Inflammatory macrophage treated with lipopolysaccharide for 1 hour (primary cell): ENCODE data around the gene KL.
A peak's percentile ranks its signal among the peaks of the same experiment; 100 is the strongest.

ENCODE experiments used
- DNase-seq, 2 donors: peaks; one replicate each; pipeline ENCODE4 v3.0.0-alpha.2; 2020 to 2022

KL gene

DNA sequence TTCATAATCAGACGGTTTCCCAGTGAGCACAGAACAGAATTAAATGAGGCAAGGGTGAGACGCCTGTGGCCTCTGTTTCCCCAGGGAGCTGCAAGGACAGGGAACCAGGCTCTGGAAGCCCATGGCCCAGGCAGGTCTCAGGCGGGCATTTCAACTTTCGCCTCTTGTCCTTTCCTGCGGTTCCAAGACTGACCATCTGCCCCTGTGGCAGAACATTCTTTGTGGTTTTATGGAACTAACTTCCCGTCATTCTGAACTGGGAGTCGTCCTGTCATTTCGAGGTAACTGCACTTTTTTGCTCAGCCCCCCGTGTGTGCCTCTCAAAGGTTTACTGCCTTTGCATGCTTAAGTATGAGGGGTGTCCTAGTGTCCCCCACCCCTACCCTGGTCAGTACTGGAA is 70.9 kb downstream of the KL start:
- DNase-seq, result no peak

DNA sequence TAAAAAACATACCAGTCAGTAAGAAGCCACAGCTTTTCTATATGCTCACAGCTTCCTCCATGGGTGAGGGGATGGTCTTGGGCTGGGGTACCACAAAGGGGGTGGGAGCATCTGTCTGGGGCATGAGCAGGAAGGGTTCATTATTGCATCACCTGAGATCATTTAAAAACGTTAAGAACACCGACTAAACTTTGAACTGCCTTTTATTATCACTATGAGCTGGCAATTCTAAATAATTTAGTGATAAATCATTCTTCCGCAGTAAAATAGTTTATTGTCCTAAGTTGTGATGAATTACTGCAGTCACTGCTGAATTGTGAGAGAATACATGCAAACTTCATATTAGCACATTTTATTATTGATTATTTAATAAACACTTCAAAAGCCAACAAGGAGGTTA is 71.6 kb downstream of the KL start:
- no peak for DNase-seq

DNA sequence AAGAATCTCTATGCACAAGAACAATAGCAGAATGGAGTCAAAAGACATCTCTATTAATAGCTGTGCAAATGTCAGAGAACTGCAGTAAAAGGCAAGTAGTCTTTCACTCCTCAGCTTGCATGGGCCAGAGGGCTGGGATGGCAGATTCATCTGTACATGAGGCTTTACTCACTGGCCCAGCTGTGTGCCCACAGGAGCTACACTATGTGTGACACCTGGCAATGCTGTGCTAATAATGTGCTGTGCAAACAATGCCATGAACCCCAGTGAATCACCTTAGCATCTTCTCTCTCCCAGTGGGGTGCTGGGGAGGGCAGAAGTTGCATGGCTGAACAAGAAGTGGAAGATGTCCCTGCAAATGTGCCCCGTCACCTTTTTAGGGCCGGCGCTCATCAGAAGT is 73.1 kb downstream of the KL start:
- DNase-seq, result no peak

DNA sequence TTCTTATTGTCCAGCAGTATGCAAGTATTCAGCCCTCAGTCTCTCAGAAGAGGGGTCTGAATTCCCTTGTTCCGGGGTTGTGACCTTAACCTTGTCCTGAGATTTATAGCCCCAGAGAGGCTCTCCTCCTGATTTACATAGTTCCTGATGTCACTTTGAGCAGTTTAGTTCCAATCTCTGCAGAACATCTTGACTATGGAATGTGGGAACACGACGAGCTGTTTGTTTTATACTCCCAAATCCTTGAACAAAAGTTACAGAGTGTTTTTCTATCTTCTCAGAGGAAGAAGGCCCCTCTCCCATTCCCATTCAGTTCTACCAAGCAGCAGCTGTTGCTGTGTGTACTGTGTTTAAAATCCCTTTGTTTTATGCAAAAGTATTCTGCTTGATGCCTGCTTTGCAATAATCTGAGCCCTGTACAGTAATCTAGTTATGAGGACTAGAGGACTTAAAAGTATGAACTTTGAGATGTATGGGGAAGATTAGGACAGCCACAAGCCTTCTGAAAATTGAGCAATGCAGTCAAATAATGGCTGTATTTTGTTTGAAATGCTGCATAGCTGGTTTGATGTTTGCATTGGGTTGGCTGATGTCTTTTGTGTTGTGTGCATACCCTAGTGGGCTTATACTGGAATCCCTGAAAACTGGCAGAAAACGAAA is 74.7 kb downstream of the KL start:
- no peak for DNase-seq

DNA sequence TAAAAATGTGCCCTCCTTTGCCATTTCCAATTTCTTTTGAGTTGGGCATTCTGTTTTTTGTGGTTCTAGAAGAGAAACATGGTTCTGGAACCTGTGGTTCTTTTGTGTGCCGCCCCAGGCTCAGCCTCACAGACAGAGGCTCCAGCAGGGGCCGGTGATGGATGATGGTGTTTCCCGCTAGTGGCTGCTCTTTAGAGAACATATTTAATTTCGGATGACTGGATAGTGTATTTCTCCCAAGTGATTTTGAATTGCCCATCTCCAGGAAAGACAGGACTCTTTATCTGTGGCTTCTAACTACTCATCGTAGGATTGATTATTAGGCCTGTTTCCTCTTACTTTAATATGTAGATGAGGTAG is 75.2 kb downstream of the KL start:
- no peak for DNase-seq

DNA sequence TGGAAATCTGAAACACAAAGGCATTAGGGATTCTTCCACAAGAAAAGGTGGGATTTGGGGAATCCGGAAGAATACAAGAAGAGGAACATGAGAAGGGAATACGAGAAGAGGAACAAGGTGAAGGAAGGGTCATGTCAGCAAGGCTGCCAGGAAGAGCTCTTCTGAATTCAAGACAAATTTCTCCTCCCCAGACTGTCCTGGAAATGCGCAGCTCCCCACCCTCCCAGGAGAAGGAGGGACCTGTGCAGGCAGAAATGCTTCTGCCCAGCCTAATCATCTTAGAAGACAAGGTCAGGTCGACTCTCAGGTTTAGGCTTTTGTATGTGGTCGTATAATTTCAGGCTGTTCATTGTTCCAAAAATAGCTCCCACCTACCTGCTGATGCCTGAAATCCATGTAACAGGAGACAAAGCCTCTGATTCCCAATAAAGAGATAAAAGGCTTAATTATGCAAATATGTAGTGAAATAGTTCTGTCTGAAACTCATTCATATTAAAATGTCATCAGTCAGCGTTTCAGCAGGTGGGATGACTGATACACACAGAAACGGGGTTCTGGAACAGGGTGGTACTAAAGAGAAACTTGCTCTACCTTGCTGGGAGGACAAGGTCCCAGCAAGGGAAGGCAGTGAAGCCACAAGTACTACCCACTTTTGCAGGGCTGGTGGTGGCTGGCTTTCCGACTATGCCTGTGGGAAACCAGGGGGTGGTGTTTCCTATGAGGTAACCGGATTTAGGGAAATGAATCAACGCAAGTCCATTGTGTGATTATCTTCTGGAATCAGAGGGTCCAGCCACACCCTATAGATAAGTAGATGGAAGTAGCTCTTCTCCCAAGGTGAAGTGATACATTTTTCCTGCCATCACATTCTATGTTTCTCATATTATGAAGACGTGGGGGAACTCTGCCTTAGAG is 76.1 kb downstream of the KL start:
- no peak for DNase-seq

DNA sequence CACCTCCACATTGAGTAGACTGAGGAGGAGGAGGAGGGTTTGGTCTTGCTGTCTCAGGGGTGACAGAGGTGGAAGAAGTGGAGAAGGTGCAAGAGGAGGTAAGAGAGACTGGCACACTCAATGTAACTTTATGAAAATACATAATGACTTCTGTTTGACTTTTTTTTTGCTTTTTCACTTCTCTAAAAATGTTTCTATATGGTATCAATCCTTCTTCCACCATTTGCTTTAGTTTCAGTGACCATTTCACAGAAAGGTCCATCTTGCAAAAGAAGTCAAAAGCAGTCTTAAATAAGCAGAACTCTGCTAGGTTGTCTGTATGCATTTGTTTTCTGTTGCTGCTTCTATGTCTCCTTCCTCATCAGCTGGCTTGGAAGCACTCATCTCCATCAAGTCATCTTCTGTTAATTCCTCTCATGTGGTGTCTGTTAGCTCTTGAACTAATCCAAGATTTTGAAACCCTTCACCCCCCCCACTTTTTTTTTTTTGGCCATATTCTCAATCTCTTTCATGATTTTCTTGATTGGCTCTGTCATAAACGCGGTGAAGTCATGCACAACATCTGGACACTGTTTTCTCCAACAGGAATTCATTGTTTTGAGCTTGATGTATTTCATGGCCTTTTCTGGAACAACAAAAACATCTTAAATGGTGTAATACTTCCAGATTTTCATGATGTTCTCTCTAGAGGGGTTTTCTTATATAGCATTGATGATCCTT is 80.8 kb downstream of the KL start:
- DNase-seq, result no peak

DNA sequence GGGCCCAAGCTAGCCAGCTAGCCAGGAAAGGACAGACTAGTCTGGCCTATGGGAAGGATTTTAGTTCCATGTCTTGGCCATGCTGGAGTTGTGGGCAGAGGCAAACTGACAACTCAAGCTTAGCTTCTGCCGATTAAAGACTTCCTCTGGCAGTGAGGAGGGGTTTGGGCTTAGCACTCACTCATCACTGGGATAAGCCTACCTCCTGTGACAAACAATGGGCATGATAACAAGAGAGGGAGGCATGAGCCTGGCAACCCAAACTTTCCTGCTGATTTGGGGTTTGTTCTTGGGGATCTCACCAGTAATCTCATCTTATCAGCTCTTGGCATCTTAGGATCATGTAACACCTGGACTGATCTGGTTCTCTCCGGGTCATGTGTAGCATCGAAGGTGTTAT is 83.6 kb downstream of the KL start:
- DNase-seq, result no peak

DNA sequence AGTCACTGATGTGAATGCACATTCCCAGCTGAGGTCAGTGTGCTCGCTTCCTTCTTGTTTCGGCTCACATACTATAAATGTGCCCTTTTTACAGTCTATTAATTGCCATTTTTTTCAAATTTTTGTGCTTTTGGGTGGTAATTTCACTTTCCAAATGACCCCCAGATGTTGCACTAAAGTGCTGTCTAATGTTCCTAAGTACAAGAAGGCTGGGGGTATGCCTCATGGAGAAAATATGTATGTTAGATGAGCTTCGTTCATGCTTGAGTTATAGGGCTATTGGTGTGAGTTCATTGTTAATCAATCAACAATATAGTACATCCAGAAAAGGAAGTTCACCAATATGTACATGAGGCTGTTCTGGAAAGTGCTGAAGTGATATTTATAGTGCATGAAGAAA is 84.7 kb downstream of the KL start:
- no peak for DNase-seq

DNA sequence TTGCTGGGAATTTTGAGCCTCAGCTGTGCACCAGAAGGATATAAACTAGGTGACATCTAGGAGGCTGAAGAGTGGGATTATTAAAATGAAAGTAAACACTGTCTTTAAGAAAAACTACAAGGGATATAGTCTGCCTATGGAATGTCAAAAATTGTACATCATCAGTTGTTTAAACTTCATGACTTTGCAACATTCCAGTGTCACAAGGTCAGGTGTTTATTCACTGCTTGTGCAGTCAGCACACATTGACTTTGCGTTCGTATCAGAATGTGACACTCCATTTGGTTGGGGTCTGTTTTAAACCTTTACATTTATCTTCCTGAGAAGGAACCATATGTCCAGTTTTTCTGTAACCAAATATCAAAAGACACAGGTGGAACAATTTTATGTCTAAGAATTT is 85.6 kb downstream of the KL start:
- no peak for DNase-seq

DNA sequence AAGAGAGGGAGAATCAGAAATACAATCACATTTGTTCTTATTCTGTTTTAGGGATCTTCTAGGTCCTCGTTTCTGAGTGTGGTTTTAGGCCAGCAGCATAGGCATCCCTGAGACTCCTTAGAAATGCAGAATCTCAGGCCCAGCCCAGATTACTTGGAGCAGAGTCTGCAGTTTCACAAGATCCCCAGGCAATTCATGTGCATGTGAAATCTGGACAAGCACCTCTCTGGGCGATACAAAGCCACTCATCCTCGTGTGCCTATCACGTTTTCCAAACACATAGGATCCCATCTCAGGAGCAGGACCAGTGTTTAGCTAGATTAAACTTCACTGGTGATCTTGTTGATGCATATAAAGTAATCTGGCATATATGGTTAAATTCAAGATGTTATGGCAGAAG is 87.2 kb downstream of the KL start:
- DNase-seq, result no peak

DNA sequence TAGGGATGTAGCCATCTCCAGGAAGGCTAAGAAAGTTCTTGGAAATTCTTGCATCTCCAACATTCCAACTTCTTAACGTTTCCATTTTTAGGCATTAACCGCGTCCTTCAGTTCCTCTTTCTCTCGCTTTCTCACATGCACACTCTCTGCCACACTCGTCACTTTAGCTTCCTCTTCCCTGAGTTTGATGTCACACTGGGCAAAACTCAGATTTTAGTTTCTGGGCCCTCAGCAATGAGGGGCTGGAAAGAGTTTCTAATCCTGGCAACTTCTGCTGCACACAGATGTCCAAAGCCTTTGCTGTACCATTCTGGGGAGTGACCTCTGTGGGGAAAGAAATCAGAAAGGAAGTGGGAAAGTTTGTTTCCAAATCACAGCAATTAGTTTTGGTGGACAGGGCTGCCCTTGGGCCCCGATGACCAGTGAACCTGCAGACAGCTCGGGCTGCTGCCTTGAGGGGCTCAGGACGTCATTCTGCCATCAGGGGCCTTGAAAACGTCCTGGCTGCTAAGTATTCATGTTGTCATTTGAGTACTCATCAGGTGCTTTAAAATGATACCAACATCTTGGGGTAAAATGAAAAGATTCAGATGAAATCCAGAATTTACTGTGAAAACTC is 89.3 kb downstream of the KL start:
- DNase-seq, result peak; percentile 38 to 52

DNA sequence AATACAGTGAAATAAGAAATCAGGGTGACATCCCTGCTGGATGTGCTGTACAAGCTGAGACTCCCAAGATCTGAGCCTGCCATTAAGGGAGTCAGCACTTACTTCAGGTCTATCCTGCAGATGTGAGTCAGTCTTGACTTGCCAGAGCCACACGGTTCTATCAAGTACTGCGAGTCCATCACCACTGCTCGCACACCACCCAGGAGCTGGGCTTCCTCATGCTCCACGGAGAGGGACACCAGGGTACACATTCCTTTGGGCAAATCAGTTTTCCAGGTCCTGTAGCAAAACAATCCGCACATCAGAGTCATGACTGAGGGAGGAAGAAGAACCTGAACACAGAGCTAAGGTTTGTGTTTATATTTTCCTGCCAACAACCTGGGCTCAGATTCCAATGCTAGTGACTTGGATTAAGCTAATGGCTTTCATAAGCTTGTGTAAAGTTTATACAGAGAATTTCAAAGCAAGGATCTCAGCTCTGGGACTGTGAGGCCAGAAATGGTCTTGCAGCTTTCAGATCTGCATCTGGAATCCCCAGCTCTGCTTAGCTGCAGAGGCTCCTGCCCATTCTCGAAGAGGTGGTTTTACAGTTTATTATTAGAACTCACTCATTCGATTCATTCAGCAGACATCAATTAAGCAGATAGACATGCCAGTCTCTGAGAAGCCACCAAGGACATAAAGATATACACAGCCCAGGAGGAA is 90.6 kb downstream of the KL start:
- no peak for DNase-seq

DNA sequence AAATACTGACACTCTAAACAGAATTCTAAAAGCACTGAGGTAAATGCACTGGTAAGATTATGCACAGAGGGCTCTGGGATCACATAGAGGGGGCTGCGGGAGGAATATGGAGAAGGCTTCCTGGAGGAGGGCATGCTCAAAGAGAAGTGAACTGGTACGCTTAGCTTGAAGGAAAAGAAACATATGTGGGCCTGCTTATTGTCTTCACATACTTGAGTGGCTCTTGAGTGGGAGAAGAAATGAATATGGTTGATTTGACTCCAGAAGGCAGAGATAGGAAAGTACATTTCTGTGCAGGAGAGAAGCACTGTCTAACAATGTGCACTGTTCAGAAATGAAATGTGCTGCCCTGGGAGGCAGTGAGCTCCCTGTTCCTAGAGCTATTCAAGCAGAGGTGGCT is 91.1 kb downstream of the KL start:
- no peak for DNase-seq

DNA sequence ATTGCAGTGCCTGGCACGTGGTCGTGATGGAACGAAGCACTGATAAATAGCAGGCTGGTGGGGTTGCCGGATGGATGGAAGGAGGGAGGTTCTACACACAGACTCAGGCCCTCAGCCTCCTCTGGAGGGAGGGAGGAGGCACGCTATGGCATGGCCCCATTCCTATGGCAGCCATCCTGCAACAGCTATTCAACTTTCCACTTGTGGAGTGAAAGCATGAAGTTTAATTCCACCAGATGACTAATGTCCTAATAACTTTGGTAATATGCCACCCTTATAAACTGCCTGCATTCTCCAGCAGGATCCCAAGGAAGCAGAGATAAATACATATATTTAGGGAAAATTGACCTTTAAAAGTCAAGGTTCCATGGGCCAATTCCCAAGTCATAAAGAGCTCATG is 92.4 kb downstream of the KL start:
- no peak for DNase-seq

DNA sequence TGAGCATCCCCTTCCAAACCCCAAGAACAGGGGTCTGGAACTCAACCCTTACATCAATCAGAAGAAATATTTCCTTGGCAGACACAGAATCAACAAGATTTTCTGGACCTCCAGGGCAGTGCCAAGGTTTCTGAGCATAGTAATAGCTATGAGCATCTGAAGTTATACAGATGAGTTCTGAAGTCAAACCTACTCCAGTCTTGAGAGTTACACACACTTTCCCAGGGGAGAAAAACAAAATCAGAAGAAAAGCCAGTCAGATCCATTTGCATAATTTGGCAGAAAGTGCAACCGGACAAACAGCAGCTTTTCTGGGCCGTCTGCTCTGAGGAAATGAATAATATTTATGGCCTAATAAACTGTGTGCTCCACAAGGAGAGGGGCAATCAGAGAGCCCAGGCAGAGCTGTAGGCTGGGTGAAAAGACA is 93.1 kb downstream of the KL start:
- no peak for DNase-seq

DNA sequence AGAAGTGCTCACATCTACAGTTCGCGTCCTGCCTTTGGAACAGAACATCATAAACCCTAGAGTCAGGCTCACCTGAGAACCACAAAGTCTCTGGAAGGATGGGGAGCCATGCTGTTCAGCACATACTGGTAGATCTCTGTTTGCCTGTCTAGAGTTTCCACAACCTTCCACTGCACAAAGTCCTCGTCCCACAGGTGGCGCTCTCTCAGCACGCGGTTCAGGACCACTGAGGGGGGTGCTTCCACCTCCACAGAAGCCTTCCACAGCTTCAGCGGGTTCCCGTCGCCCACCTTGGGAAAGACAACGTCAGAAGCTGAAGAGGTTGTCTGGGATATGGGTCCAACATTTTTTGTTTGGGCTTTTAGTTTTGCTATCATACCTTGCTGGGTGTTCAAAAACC is 93.6 kb downstream of the KL start:
- no peak for DNase-seq

DNA sequence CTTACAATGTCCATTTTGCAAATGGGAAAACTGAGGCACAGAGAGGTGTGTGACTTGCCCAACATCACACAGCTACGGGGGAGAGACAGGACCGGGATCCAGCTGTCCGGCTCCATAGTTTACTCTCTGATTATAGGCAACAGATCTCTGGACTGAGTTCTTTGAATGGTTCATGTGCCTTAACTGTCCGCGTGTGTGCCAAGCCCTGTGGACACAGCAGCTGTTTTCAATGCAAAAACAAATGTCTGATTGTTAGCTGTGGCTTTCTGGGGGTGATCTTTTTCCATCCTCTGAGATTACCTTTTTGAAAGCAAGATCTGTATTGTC is 94.1 kb downstream of the KL start:
- no peak for DNase-seq

DNA sequence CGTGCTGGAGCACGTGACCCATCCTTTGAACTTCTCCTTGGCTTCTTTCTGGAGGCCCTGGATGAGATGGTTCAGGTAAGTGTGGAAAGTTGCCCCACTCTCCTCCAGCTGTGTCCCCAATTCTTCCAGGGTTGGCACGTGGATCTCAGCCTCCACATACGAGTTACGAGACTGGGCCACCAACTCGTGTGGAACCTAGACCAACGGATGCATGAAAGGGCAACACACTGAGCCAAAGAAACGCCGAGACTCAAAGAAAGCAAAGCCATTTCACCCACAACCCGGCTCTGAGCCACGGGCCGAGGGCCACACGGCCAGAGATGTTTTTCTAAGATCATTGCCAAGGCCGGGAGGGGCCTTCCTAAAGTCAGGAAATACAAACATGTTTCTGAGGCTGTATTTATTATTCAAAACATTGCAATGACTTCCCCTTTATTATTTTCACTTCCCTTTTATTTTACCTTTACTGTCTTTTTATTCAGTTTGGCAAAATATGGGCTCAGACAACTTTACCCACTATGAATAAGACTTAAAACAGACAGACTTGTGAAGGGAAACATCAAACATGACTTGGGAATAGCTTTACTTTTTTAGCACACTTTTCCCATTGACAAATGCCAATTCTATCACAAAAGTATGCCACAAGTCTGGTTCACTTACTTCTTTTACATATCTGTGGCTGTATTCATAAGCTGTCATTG is 94.6 kb downstream of the KL start:
- DNase-seq, result peak; percentile 24 to 27

DNA sequence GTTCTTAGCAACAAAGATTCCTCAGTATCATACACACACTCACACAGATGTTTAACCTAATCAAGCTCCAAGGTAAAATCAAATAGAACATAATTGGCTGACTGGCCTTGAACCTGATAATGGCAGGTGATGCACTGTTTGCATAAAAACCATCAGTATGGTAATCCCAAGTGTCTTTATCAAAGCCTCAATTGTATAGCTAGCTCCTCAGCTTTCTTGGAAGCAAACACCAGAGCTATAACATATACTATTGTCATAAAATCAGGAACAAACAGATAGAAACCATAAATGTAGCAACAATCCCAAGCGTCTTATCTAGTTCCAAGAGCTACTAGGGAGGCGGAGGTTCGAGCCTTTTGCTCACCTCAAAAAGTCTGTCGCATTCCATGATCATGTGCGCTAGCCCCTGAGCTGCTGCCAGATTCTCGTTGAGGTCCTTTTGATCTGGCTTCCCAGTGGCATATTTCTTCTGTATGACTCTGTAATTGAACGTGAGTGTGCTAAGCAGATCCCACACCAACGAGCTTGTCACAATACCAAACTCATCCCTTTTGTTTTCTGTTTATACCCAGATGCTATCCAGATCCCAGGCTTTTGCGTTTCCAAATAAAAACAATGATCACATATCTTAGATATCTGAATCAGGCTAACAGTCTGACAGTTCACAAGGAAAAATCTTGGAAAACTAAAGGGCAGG is 95.3 kb downstream of the KL start:
- no peak for DNase-seq

DNA sequence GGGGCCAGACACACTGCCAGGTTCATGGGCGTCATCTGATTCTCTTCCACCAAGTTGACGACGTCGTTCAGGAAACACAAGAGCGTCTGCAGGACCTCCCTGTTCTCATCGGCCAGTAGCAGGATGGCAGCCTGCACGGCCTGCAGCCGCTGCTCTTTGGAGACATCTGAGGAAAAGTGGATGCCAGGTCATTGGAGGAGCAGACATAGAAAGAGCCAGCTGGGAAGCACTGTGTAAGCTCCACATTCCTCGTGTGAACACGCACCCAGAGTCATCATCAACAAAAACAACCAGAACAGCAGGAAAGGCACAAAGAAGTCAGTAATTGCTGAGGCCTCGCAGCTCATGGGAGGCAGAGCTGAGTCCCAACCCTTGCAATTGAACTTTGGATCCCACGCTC is 96.5 kb downstream of the KL start:
- no peak for DNase-seq

DNA sequence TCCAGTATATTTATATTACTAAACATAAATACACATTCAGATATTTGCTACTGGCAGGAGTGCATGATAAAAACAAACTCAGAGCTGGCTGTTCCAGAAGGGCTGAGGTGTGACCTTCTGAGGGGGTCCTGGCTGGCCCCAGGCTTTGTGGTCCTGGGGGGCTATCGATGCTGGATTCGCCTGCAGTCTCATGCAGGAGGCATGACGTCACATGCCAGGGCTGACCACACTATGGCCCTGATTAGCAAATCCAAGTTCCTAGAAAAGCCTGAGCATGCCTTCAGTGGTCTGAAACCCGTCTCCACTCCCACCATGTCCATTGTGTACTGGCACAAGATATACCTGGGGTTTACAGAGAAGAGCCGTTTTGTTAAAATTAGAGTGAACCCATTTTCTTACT is 97.9 kb downstream of the KL start:
- DNase-seq, result no peak
